GM12891 (cell line): Measurements from ENCODE around the gene ZCCHC8.
"Not testable (repeated sequence)": the region's sequence is repeated elsewhere in the genome, so short reads cannot be mapped to it uniquely, and the experiment has no call there.

ENCODE experiments used
- DNase-seq: peaks from one replicate; pipeline ENCODE4 v3.0.0; 2011; ENCODE audit warnings: low spot score; ENCODE audit not compliant: insufficient read length
- FAIRE-seq: peaks from 2 replicates; lab custom pipeline; 2011; peaks lifted over from hg19 to GRCh38; lab: Jason Lieb, UNC
- PAX5 ChIP-seq: IDR thresholded peaks from 2 replicates; pipeline ENCODE4 v1.6.1; 2011; ENCODE audit warnings: low read length, moderate library complexity, mild to moderate bottlenecking; ENCODE audit not compliant: insufficient read depth, severe bottlenecking
- POLR2A ChIP-seq: IDR thresholded peaks from 2 replicates; pipeline ENCODE4 v1.6.1; 2011; ENCODE audit warnings: low read depth, low read length, control low read depth
- POLR2AphosphoS5 ChIP-seq: IDR thresholded peaks from 2 replicates; pipeline ENCODE4 v1.6.1; 2011; ENCODE audit warnings: low read depth, low read length, control low read depth
- POU2F2 ChIP-seq: IDR thresholded peaks from 2 replicates; pipeline ENCODE4 v1.6.1; 2011; ENCODE audit warnings: low read depth, mild to moderate bottlenecking, control low read depth, low read length, moderate library complexity
- SPI1 ChIP-seq: IDR thresholded peaks from 2 replicates; pipeline ENCODE4 v1.6.1; 2011; ENCODE audit warnings: low read depth, low read length, control low read depth
- TAF1 ChIP-seq: IDR thresholded peaks from 2 replicates; pipeline ENCODE4 v1.6.1; 2011; ENCODE audit warnings: low read depth, low read length, control low read depth

ZCCHC8 gene

GRCh38 chr12:122454739-122455138 is 46.0 kb downstream of the ZCCHC8 start:
- no peak for TF ChIP-seq POLR2A
- TF ChIP-seq TAF1, result no peak
- no peak for TF ChIP-seq POLR2AphosphoS5
- TF ChIP-seq SPI1, result no peak
- no peak for TF ChIP-seq POU2F2
- no peak for TF ChIP-seq PAX5
- DNase-seq, result no peak
- no peak for FAIRE-seq

DNA sequence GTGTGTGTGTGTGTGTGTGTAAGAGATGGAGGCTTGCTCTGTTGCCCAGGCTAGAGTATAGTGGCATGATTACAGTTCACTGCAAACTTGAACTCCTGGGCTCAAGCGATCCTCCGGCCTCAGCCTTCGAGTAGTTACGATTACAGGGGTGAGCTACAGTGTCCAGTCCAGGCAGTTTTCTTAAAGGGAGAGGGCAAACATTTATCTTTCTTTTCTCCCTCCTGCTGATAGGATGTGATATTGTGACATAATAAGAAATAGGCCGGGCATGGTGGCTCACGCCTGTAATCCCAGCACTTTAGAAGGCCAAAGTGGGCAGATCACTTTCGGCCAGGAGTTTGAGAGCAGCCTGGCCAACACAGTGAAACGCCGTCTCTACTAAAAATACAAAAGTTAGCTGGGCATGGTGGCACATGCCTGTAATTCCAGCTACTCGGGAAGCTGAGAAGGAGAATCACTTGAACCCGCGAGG is 46.4 kb downstream of the ZCCHC8 start:
- DNase-seq, result no peak
- FAIRE-seq, result no peak
- no peak for TF ChIP-seq POLR2AphosphoS5
- TF ChIP-seq POU2F2, result no peak

DNA sequence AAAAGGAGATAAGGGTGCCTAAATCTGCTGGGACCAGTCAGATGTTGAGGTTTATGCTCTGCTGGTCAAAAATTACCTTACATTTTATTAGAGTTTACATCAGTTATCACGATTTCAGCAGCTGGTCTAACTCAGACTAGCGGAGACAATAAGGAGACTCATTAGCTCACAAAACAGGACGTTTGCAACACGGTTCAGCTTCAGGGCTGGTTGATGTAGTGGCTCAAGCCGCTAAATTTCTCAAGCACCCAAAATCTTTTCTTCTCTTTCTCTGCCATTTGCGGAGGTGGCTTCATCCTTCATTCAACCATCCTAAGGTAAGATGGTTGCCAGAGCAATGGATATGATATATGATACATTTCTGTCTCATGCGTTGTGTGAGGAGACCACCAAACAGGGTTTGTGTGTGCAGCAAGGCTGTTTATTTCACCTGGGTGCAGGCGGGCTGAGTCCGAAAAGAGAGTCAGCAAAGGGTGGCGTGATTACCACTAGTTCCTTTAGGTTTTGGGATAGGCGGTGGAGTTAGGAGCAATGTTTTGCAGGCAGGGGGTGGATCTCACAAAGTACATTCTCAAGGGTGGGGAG is 47.9 kb downstream of the ZCCHC8 start:
- DNase-seq (no peak), FAIRE-seq (peak; percentile 26)
- no peak for TF ChIP-seq POLR2A
- TF ChIP-seq TAF1, result no peak
- no peak for TF ChIP-seq PAX5
- no peak for TF ChIP-seq POLR2AphosphoS5
- no peak for TF ChIP-seq POU2F2
- TF ChIP-seq SPI1, result no peak

DNA sequence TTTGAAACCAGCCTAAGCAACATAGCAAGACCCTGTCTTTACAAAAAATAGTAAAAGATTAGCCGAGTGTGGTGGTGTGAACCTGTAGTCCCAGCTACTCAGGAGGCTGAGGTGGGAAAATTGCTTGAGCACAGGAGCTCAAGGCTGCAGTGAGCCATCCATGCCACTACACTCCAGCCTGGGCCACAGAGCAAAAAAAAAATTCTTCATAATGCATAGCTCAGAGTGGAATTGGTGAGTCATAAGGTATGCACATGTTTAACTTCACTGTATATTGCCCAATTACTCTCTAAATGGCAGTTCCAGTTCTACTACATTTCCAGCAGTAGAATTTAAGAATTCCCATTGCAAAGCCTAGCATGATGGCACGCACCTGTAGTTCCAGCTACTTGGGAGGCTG is 51.4 kb downstream of the ZCCHC8 start:
- no peak for FAIRE-seq
- no peak for DNase-seq
- no peak for TF ChIP-seq POLR2AphosphoS5
- no peak for TF ChIP-seq SPI1
- TF ChIP-seq POLR2A, result no peak
- TF ChIP-seq PAX5, result no peak
- no peak for TF ChIP-seq TAF1
- no peak for TF ChIP-seq POU2F2

- not testable (repeated sequence) for FAIRE-seq, DNase-seq
These were observed 52.9 kb downstream of the ZCCHC8 start for GRCh38 chr12:122447825-122448224.

DNA sequence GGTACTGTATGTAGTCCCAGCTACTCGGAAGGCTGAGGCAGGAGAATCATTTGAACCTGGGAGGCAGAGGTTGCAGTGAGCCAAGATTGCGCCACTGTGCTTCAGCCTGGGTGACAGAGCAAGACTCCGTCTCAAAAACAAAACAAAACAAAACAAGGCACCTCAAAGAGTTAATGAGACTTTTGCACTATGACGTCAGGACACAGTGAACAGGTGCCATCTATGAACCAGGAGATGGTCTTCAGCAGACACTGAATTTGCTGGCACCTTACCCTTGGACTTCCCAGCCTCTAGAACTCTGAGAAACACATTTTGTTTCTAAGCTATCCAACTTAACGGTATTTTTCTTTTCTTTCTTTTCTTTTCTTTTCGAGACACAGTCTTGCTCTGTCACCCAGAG is 54.3 kb downstream of the ZCCHC8 start:
- FAIRE-seq, DNase-seq: not testable (repeated sequence)

DNA sequence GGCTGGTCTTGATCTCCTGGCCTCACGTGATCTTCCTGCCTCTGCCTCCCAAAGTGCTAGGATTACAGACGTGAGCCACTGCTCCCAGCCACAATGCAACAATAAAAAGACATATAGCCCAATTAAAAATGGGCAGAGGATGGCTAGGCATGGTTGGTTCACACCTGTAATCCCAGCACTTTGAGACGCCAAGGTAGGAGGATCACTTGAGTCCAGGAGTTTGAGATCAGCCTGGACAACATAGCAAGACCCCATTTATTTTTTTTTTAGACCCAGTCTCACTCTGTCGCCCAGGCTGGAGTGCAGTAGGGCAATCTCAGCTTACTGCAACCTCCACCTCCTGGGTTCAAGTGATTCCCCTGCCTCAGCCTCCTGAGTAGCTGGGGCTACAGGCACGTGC is 56.7 kb downstream of the ZCCHC8 start:
- not testable (repeated sequence) for FAIRE-seq, DNase-seq

GRCh38 chr12:122438822-122439221 is 61.9 kb downstream of the ZCCHC8 start:
- DNase-seq, FAIRE-seq: not testable (repeated sequence)

GRCh38 chr12:122437656-122438121 is 63.0 kb downstream of the ZCCHC8 start:
- FAIRE-seq, result no peak
- no peak for DNase-seq
- no peak for TF ChIP-seq TAF1
- TF ChIP-seq POLR2A, result no peak
- no peak for TF ChIP-seq POU2F2
- no peak for TF ChIP-seq POLR2AphosphoS5
- no peak for TF ChIP-seq PAX5
- no peak for TF ChIP-seq SPI1

- FAIRE-seq, result no peak
These were observed 65.5 kb downstream of the ZCCHC8 start for GRCh38 chr12:122435186-122435585.

GRCh38 chr12:122429043-122429442 is 71.7 kb downstream of the ZCCHC8 start:
- FAIRE-seq, result not testable (repeated sequence)

More at GRCh38 chr12:122435186-122435585, 65.5 kb downstream of the ZCCHC8 start:
- TF ChIP-seq POLR2A (no peak), PAX5 (no peak), POLR2AphosphoS5 (no peak), POU2F2 (no peak), TAF1 (no peak), SPI1 (no peak)
- no peak for DNase-seq

DNA sequence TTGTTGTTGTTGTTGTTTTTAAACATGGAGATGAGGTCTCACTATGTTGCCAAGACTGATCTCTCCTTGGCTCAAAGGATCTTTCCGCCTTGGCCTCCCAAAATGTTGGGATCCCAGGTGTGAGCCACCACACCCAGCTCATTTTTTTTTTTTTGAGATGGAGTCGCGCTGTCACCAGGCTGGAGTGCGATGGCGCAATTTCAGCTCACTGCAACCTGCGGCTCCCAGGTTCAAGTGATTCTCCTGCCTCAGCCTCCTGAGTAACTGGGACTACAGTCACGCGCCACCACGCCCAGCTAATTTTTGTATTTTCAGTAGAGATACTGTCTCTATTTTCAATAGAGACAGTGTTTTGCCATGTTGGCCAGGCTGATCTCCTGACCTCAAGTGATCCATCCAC is 73.3 kb downstream of the ZCCHC8 start:
- DNase-seq (no peak), FAIRE-seq (no peak)
- TF ChIP-seq TAF1, result no peak
- TF ChIP-seq PAX5, result no peak
- no peak for TF ChIP-seq POLR2AphosphoS5
- no peak for TF ChIP-seq POU2F2
- TF ChIP-seq POLR2A, result no peak
- no peak for TF ChIP-seq SPI1

More at GRCh38 chr12:122429043-122429442, 71.7 kb downstream of the ZCCHC8 start:
- not testable (repeated sequence) for DNase-seq
